Endometrial microvascular endothelial cells (primary cell): Measurements from ENCODE around the gene VPS13A. TPM values are rescaled to one million over a fixed set of nuclear protein-coding genes. Genes with fewer than 3 reads are reported as not detected.
"Not testable (repeated sequence)": the region's sequence is repeated elsewhere in the genome, so short reads cannot be mapped to it uniquely, and the experiment has no call there.

Source experiments
- in situ Hi-C: cut with HindIII; loops from 2 replicates; pipeline ENCODE4 v1.10.0; 2017; ENCODE audit warnings: low sequenced_read_pairs, low pct_unique_long_range_greater_than_20kb; ENCODE audit errors: inconsistent ontology term
- total RNA-seq: library from RNA; depleted of rRNA; stranded (reverse); fragments of >200 nt; gene quantifications from one replicate; pipeline ENCODE4 v1.2.3, GENCODE V29; 2015; ENCODE audit errors: inconsistent ontology term

VPS13A gene
- total RNA-seq, 1 donor from 2014 or later = 11.3 TPM

DNA sequence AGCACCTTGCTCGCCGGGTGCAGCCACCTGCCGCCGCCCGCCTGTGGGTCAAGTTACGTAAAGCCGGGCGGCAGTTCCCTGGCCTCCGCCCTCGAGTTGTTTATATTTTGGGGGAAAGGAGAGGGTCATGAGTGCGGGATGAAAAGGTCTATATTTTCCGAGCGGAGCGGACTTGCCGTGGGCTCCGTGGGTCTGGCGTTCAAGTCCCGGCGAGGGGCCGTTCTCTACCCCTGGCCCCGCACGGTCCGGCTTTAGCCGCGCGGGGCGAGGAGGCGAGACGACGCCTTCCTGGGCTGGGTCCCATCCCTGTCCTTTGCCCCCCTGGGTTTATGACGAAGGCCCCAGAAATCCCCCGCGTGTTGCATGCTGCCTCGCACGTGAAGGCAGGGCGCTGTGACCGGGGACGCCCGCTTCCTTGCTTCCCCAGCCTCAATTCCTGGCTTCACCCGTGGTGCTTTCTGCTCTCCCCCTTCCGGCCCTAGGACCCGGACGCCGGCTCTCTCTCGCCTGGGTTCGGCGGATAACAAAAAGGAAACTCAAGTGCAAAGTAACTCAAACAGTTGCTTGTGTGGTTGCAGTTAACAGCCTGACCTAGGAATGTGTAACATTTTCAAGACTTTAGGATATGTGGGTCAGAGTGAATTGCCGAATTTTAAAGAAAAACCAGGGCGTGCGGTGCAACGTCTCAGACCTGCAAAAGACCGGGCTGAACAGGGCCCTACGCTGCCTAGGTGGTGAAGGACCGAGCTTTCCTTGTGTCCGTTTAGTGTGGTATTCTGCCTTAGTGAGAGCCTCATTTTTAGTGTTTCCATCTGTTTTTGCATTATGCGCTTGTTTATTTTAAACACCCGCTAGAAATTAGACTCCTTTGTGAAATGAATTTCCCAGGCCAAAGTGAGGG is 810 bp downstream of the VPS13A start:
- in situ Hi-C loops = no loop called here

DNA sequence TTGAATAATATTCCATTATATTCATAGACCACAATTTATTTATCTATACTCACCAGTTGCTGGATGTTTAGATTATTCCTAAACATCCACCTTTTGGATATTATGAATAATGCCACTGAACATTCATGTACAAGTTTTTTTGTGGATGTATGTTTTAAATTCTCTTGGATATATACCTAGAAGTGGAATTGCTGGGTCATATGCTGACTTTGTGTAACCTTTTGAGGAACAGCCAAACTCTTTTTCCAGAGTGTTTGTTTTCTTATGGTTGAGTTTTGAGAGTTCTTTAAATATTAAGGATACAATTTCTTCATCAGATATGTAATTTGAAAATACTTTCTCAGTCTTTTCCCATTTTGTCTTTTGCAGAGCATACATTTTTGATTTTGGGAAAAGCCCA is 2.7 kb downstream of the VPS13A start:
- in situ Hi-C loops = no loop called here

GRCh38 chr9:77183581-77183980 is 6.2 kb downstream of the VPS13A start:
- in situ Hi-C loops = no loop called here

GRCh38 chr9:77188242-77188641 is 10.9 kb downstream of the VPS13A start:
- in situ Hi-C loops = no loop called here

DNA sequence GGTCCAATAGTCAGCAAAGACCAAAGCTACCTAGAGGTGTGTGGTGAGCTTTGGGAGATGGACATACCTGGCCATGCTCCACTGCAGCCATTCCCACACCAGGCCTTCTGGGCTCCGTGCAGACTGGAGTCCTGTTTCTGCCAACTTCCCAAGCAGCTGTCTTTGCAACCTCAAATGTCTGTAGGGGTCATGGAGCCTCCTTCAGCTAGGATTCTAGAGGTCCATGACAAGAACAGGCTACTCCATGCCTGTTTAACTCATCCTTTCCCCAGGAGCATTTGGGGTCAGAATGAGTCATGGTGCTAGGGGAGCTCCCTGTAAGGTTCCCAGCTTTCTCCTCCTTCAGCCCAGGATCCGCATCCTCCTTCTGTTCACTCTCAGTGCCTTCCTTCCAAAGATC is 17.1 kb downstream of the VPS13A start:
- in situ Hi-C loops = no loop called here

DNA sequence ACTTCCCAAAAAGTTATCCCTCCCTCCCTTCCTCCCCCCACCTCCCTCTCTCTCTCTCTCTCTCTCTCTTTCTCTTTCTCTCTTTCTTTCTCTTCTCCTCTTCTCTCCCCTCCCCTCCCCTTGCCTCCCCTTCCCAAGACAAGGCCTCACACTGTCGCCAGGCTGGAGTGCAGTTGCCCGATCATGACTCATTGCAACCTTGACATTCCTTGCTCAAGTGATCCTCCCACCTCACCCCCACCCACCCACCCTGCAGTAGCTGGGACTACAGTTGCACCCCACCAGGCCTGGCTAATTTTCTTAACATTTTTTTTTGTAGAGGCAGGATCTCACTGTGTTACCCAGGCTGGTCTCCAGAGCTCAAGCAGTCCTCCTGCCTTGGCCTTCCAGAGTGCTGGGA is 32.8 kb downstream of the VPS13A start:
- in situ Hi-C loops = no loop called here

- in situ Hi-C loops = no loop called here
These were observed 34.2 kb downstream of the VPS13A start for GRCh38 chr9:77211561-77211960.

GRCh38 chr9:77212801-77213200 is 35.5 kb downstream of the VPS13A start:
- in situ Hi-C loops = no loop called here

DNA sequence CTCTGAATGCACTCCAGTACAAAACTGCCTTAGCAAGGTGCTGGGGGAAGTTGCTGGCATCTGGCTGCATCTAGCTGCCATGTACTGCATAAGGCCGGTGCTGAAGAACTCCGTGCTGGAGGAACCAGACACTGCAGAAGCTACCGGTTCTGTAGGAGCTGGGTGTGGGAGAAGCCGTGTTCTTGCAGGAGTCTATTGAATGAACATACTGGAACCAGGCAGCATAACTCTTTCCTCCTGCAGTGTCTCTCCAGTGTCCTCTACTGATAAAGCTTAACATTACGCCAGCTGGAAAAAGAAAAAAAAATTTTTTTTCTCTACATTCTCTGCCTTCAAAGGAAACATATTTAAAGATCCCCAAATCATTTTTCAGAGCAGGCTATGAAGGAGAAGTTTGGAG is 38.5 kb downstream of the VPS13A start:
- in situ Hi-C loops = no loop called here

DNA sequence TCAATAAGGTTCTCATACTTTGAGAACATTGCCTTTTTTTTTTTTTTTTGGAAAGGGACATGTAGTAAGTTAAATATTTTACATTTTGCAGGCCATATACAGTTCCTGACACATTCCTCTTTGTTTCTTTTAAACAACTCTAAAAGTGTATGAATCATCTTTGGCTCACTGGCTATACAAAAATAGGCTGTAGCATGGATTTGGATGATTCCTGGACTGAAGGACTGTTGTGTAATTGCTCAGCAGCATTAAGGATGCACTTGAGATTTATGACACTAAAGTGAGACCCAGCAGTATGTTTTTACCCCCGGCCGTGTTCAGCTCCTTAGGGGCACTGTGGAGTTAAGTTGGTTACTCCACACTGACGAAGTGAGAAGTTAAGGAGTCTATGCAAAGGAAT is 41.3 kb downstream of the VPS13A start:
- in situ Hi-C loops = no loop called here

DNA sequence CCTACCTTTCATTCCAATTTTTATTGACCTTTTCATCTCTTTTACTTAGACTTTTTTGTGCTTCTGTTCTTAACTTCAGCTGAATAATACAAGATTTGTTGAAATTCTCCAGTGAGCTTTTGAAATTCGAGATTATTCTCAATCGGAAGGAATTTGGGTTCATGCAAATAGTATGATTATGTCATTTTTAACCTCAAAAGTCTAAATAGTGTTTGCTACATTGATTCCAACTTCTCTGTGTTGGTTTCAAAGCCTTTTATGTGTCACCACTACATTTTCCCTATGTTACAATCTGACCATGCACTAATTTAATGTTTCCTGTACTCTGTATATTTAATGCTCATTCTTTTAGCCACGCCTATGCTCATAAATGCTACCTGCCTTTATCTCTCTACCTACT is 44.1 kb downstream of the VPS13A start:
- in situ Hi-C loops = no loop called here

DNA sequence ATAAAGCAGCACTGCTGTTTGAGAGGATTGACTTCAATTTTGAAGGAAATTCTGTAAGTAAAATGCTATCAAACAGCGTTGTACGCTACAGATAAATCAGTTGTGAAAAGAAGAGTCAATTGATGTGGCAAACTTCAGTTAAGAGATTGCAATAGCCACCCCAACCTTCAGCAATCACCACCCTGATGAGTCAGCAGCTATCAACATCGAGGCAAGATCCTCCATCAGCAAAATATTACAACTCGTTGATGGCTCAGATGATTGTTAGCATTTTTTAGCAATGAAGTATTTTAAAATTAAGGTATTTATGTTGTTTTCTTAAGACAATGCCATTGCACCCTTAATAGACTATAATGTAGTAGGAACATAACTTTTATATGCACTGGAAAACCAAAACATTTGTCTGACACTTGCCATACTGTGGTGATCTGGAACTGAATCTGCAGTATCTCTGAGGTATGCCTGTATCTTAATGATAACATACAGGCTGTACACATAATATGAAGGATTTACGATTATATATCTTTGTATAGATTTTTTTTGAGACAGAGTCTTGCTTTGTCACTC is 47.5 kb downstream of the VPS13A start:
- in situ Hi-C loops = no loop called here

DNA sequence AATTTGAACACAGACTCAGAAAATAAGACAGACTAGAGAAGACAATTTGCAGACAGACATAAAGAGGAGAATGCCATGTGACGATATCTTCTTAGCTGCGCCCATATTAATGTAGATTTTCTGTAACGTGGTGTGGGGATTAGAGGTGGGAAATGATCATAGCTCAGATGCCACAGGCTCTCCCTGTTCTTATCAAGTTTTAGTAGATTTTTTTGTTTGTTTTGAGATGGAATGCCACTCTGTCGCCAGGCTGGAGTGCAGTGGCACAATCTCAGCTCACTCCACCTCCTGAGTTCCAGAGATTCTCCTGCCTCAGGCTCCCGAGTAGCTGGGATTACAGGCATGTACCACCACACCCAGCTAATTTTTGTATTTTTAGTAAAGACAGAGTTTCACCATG is 59.4 kb downstream of the VPS13A start:
- in situ Hi-C loops = no loop called here

DNA sequence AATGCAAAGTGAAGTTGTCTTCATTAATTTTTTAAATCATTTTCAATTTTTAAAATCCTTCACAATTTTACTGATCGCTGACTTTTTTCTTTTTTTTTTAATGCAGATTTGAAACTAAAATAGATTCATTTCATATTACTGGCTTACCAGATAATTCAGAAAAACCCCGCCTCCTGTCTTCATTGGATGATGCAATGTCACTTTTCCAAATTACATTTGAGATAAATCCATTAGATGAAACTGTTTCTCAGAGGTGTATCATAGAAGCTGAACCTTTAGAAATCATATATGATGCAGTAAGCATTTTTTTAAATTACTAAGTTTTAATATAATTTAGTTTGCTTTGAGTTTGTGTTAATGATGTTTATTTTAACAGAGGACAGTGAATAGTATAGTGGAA is 60.6 kb downstream of the VPS13A start:
- in situ Hi-C loops = no loop called here

DNA sequence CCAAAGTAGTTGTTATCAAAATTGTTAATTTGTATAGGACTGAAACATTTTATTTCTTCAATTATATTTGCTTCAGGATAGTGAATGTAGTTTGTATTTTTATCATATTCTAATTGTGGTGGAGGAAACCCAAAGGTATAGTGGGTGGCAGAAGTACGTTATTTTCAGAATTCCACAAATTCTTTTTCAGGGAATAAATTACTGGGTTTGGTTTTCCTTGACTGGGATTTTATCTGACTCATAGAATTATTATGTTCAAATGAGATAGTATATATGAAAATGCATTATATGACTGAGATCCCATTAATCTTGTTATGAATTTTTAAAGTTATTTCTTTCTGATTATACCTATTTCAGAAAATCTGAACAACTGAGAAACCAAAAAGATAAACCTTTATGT is 73.7 kb downstream of the VPS13A start:
- in situ Hi-C loops = no loop called here

DNA sequence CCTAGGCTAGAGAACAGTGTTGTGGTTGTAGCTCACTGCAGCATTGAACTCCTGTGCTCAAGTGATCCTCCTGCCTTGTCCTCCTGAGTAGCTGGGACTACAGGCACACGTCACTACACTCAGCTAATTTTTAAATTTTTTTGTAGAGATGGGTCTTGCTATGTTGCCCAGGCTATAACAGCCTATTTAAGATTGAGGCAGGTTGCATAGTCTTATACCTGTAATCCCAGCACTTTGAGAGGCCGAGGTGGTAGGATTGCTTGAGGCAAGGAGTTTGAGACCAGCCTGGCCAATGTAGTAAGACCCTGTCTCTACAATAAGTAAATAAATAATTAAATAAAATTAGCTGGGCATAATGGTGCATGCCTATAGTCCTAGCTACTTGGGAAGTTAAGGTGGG is 79.9 kb downstream of the VPS13A start:
- in situ Hi-C loops = no loop called here

DNA sequence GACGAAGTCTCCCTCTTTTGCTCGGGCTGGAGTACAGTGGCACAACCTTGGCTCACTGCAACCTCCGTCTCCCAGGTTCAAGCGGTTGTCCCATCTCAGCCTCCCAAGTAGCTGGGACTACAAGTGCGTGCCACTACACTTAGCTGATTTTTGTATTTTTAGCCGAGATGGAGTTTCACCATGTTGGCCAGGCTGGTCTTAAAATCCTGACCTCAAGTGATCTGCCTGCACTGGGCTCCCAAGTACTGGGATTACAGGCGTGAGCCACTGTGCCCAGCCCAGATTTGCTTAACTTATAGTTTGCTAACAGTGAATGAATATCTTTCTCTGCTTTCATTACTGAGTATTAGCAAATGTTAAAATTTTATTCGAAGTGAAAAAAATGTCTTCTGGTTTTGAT is 84.3 kb downstream of the VPS13A start:
- in situ Hi-C loops = no loop called here

- in situ Hi-C loops = not testable (repeated sequence)
These were observed 90.4 kb downstream of the VPS13A start for GRCh38 chr9:77267762-77268161.

GRCh38 chr9:77271023-77271690 is 93.8 kb downstream of the VPS13A start:
- in situ Hi-C loops = no loop called here

DNA sequence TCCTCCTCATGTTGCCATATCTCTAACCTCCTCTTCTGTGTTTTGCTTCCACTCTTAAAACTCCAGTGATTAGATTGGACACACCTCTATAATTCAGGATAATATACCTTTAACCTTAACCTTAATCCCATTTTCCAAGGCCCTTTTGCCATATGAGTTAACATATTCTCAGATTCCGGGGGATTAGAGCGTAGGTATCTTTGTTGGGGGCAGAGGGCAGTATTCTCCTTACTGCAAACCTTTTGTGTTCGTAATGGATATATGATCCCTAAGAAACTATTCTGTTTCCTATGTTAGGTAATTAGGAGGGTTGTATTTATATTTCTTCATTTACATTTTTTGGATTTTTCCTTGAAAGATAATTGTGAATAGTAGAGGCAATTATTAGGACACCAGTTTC is 99.5 kb downstream of the VPS13A start:
- in situ Hi-C loops = no loop called here
